GM23338 (cell line): ENCODE data around the gene DMTF1.

Experiments used
- CREB1 ChIP-seq: fragments of 250-450 bp; sonication (Bioruptor Pico); IDR thresholded peaks from 2 replicates; pipeline ENCODE4 v1.5.0; 2020; ENCODE audit warnings: low read depth, mild to moderate bottlenecking, moderate library complexity
- CTCF ChIP-seq, 2 experiments: fragments of 200-600 bp in 1 of 2; sonication (generic) in 1 of 2; conservative IDR thresholded peaks; 2 replicates each; pipeline versions ENCODE4 v1.5.1 to v1.6.1; 2016 to 2017; ENCODE audit warnings: antibody characterized with exemption in 2 of 2, low read depth in 2 of 2, mild to moderate bottlenecking in 2 of 2, moderate library complexity in 1 of 2
- EZH2 ChIP-seq: fragments of 200-600 bp; sonication (generic); IDR thresholded peaks from one replicate; pipeline ENCODE4 v1.8.0; 2017; ENCODE audit warnings: antibody characterized with exemption, mild to moderate bottlenecking, low read depth; ENCODE audit not compliant: unreplicated experiment
- EZH2phosphoT487 ChIP-seq: fragments of 200-600 bp; sonication (generic); IDR thresholded peaks from one replicate; pipeline ENCODE4 v1.8.1; 2018; ENCODE audit warnings: antibody characterized with exemption; ENCODE audit not compliant: unreplicated experiment
- JUNB ChIP-seq: IDR thresholded peaks from one replicate; pipeline ENCODE4 v1.6.1; 2016; ENCODE audit warnings: antibody characterized with exemption; ENCODE audit not compliant: unreplicated experiment
- POLR2AphosphoS5 ChIP-seq: IDR thresholded peaks from 2 replicates; pipeline ENCODE4 v1.6.1; 2016; ENCODE audit warnings: antibody characterized with exemption, low read depth
- REST ChIP-seq: IDR thresholded peaks from one replicate; pipeline ENCODE4 v1.6.1; 2018; ENCODE audit warnings: antibody characterized with exemption; ENCODE audit not compliant: unreplicated experiment
- STAT1 ChIP-seq: IDR thresholded peaks from one replicate; pipeline ENCODE4 v1.6.1; 2016; ENCODE audit warnings: antibody characterized with exemption; ENCODE audit not compliant: unreplicated experiment
- ZNF114 ChIP-seq: fragments of 250-450 bp; sonication (Bioruptor Pico); IDR thresholded peaks from 2 replicates; pipeline ENCODE4 v1.5.0; 2020; ENCODE audit warnings: mild to moderate bottlenecking, moderate library complexity
- ZNF331 ChIP-seq: fragments of 250-450 bp; sonication (Bioruptor Pico); IDR thresholded peaks from 2 replicates; pipeline ENCODE4 v1.5.0; 2020; ENCODE audit warnings: low read depth, mild to moderate bottlenecking, moderate library complexity

GRCh38 chr7:87206361-87206760 is 54.1 kb downstream of the DMTF1 start:
- no peak for TF ChIP-seq POLR2AphosphoS5
- no peak for TF ChIP-seq EZH2
- TF ChIP-seq CTCF (conservative IDR thresholded peaks at IDR 0.05; ENCODE audit: low read depth in 2 of 2) = no peak
- TF ChIP-seq EZH2phosphoT487 = no peak
- TF ChIP-seq CREB1 (CRISPR knock-in tag) = no peak
- no peak for TF ChIP-seq ZNF114 (CRISPR knock-in tag)
- no peak for TF ChIP-seq JUNB
- TF ChIP-seq REST = no peak
- TF ChIP-seq ZNF331 = no peak
- no peak for TF ChIP-seq STAT1
